ENCODE measurements around the gene C11orf54.
"Not testable (repeated sequence)": the region's sequence is repeated elsewhere in the genome, so short reads cannot be mapped to it uniquely, and the experiment has no call there.

C11orf54 gene

GRCh38 chr11:93734427-93735222, 6.8 kb upstream of the C11orf54 start:
- no peak for DNase-seq (ENCODE audit: low read depth)

- DNase-seq (ENCODE audit: low read depth): no peak
These were observed 5.8 kb upstream of the C11orf54 start for GRCh38 chr11:93735627-93736026.

DNA sequence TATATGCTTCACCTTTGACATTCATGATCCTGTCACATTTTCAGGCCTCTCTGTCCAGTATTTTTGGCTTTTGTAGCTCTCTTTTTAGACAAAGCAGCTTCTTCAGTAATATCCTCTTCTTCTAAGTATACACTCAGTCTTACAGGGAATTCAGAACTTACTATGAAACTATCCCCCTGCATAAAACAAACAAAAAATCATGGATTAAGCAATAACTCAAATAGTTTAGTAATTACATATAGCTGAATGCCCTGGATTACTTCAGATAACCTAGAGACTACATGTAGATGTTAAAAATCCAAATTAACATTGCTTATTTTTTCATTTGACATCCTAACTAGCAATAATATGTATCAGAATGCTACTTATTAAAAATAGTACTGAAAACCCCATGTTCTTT, 5.3 kb upstream of the C11orf54 start:
- no peak for DNase-seq (ENCODE audit: low read depth)

DNA sequence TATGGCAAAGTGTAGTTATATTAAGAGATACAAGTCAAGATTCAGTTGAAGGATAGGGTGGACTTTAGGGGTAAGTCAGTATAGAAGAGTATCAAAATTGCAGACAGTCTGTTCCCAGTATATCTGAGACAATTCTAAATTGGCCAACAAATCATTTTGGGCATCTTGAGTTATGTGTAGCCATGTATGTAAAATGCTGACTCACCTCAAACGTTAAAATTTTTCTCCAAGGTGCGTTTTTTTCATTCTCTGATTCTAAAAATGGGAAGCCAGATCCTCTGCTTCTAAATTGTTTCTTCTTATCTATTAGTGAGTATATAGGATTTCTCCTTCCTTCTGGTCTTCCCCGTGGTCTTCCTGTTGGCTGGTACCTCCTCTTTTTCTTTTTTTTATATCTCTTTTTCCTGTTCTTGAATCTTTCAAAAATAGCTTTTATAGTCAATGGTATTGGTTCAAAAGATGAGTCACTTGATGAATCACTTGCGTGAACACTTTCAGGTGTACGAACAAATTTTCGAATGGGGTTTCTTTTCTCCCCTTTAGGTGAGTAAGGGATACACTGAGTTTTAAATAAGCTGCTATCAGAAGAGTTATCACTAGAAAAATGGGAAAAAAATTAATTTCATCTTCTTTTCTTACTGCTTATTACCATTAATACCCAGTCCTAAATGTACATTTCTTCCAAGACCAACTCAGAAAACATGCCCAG, 3.4 kb upstream of the C11orf54 start:
- DNase-seq (ENCODE audit: low read depth): no peak

- DNase-seq (ENCODE audit: low read depth): no peak
These were observed 2.8 kb upstream of the C11orf54 start for GRCh38 chr11:93738647-93739081.

DNA sequence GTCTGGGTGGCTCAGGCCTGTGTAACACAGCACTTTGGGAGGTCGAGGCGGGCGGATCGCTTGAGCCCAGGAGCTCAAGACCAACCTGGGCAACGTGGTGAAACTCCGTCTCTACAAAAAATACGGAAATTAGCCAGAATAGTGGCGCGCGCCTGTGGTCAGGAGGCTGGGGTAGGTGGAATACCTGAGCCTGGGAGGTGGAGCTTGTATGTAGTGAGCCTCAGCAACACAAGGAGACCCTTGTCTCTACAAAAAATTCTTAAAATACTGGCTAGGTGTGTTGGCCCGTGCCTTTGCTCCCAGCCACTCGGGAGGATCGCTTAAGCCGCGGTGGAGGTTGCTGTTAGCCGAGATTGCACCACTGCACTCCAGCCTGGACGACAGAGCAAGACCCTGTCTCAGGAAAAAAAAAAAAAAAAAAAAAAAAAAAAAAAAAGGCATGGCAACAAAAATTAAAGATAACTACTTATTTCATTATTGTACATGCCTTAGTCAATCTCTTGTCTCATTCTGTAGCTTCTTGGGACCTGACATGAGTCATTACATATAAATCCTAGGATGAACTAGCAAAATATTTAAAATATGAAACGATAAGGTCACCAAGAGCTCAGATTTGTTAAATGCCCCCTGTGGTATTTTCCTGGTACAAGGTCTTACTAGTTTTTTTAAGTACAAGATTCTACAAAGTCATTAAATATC, 1.3 kb upstream of the C11orf54 start:
- no peak for DNase-seq (ENCODE audit: low read depth)

- no peak for DNase-seq (ENCODE audit: low read depth)
These were observed 760 bp upstream of the C11orf54 start for GRCh38 chr11:93740730-93741093.

- DNase-seq (ENCODE audit: low read depth): no peak
These were observed 382 bp downstream of the C11orf54 start for GRCh38 chr11:93741882-93742226.

DNA sequence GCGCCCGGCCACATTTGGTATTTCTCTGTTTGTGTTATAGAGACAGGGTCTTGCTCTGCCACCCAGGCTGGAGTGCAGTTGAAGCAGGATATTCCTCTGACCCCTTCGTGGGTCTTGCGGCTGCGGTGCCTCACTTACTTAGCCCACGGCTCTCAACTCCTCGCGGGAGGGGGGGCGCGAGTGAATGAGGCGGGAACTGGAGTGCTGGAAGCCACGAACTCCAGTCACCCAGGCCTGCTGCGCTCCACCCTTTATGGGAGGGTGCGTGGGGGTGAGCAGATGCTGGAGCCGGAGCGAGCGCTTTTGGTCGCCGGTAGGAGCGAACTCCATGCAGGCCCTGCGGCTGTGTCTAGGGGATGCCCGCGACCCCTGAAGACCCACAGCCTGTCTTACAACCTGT, 1.8 kb downstream of the C11orf54 start:
- DNase-seq (ENCODE audit: low read depth): no peak

GRCh38 chr11:93744669-93745004, 3.2 kb downstream of the C11orf54 start:
- no peak for DNase-seq (ENCODE audit: low read depth)

- DNase-seq (ENCODE audit: low read depth): not testable (repeated sequence)
These were observed 3.7 kb downstream of the C11orf54 start for GRCh38 chr11:93745005-93745755.

GRCh38 chr11:93746101-93746500, 4.6 kb downstream of the C11orf54 start:
- no peak for DNase-seq (ENCODE audit: low read depth)

DNA sequence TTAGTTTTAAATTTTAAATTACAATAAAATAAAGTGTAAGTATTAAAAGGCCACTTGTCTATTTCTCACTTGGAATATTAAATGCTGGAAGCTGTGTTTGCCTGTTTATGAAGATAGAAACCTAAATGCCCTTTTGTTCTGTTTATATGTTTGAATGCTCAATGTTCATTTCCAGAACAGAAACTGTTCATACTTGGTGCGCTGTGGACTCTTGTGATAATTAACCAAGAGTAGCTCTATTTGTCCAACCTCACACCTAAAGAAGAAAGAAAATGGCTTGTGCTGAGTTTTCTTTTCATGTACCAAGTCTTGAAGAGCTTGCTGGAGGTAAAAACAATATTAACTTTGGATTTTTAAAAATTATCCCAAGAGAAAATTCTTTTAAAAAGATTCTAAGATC, 5.7 kb downstream of the C11orf54 start:
- DNase-seq (ENCODE audit: low read depth): no peak

- DNase-seq (ENCODE audit: low read depth): no peak
These were observed 9.5 kb downstream of the C11orf54 start for GRCh38 chr11:93751001-93751400.

GRCh38 chr11:93753241-93753640, 11.8 kb downstream of the C11orf54 start:
- no peak for DNase-seq (ENCODE audit: low read depth)

DNA sequence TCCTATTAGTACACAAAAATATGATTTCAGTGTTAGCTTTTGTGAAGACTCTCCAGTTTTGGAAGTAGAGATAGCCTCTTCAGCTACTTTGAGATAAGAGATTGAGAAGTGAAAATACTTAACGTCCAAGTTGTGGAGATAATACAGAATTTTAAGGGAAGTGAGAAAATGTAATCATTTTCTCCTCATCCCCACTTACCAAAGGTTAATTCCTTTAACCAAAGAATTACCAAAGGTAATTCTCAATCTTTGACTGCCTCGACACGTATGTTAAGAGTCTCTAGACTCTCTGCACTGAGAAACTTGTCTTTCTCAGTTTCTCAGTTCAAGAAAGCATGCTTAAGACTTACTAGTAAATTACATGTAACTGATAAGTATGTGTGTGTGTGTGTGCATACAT, 15.3 kb downstream of the C11orf54 start:
- no peak for DNase-seq (ENCODE audit: low read depth)

GRCh38 chr11:93757301-93757700, 15.8 kb downstream of the C11orf54 start:
- no peak for DNase-seq (ENCODE audit: low read depth)

- no peak for DNase-seq (ENCODE audit: low read depth)
These were observed 16.7 kb downstream of the C11orf54 start for GRCh38 chr11:93757924-93758865.

DNA sequence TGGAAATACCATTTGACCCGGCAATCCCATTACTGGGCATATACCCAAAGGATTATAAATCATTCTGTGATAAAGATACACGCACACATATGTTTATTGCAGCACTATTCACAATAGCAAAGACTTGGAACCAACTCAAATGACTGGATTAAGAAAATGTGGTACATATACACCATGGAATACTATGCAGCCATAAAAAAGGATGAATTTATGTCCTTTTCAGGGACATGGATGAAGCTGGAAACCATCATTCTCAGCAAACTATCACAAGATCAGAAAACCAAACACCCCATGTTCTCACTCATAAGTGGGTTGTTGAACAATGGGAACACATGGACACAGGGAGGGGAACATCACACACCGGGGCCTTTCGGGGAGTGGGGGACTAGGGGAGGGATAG, 17.7 kb downstream of the C11orf54 start:
- not testable (repeated sequence) for DNase-seq (ENCODE audit: low read depth)

- no peak for DNase-seq (ENCODE audit: low read depth)
These were observed 20.4 kb downstream of the C11orf54 start for GRCh38 chr11:93761910-93762309.

GRCh38 chr11:93765551-93765950, 24.1 kb downstream of the C11orf54 start:
- DNase-seq (ENCODE audit: low read depth): no peak
